Mesendoderm (in vitro differentiated cells): ENCODE measurements around the gene CAPN11.
"Not testable (repeated sequence)": the region's sequence is repeated elsewhere in the genome, so short reads cannot be mapped to it uniquely, and the experiment has no call there.

Experiments
- DNase-seq: peaks from one replicate; pipeline ENCODE4 v3.0.0; 2013
- H2AK5ac ChIP-seq: 2 replicates; pipeline ENCODE4 v1.6.1; 2013; ENCODE audit warnings: low read length, inconsistent platforms
- H2BK120ac ChIP-seq: 2 replicates; pipeline ENCODE4 v1.6.1; 2013; ENCODE audit warnings: low read depth, mild to moderate bottlenecking, low read length, moderate library complexity, mixed read lengths
- H2BK15ac ChIP-seq: replicated peaks from 2 replicates; pipeline ENCODE4 v1.6.1; 2013; ENCODE audit warnings: low read depth, mild to moderate bottlenecking, moderate library complexity
- H2BK5ac ChIP-seq: 2 replicates; pipeline ENCODE4 v1.6.1; 2013; ENCODE audit warnings: low read length, inconsistent platforms
- H3K18ac ChIP-seq: 2 replicates; pipeline ENCODE4 v1.6.1; 2013; ENCODE audit warnings: mild to moderate bottlenecking, low read length, mixed read lengths
- H3K23ac ChIP-seq: one replicate; pipeline ENCODE4 v1.6.1; 2013; ENCODE audit warnings: low read length
- H3K27ac ChIP-seq: 2 replicates; pipeline ENCODE4 v1.5.1; 2013; ENCODE audit warnings: low read depth, mild to moderate bottlenecking, inconsistent platforms, low read length, moderate library complexity
- H3K27me3 ChIP-seq: 2 replicates; pipeline ENCODE4 v1.6.1; 2013; ENCODE audit warnings: low read length, control low read depth, mild to moderate bottlenecking, inconsistent platforms; ENCODE audit not compliant: insufficient read depth, poor library complexity
- H3K36me3 ChIP-seq: 2 replicates; pipeline ENCODE4 v1.6.1; 2013; ENCODE audit warnings: low read length, inconsistent platforms; ENCODE audit not compliant: control insufficient read depth, insufficient read depth
- H3K4ac ChIP-seq: one replicate; pipeline ENCODE4 v1.6.1; 2013; ENCODE audit warnings: low read depth, mild to moderate bottlenecking, low read length, moderate library complexity
- H3K4me1 ChIP-seq: 2 replicates; pipeline ENCODE4 v1.6.1; 2013; ENCODE audit warnings: low read depth, low read length, inconsistent platforms; ENCODE audit not compliant: control insufficient read depth
- H3K4me2 ChIP-seq: 2 replicates; pipeline ENCODE4 v1.6.1; 2013; ENCODE audit warnings: low read length
- H3K4me3 ChIP-seq: 2 replicates; pipeline ENCODE4 v1.5.1; 2013; ENCODE audit warnings: mild to moderate bottlenecking, low read length
- H3K56ac ChIP-seq: one replicate; pipeline ENCODE4 v1.6.1; 2013; ENCODE audit warnings: low read length
- H3K79me1 ChIP-seq: 2 replicates; pipeline ENCODE4 v1.6.1; 2013; ENCODE audit warnings: low read length, inconsistent platforms
- H3K79me2 ChIP-seq: 2 replicates; pipeline ENCODE4 v1.6.1; 2013; ENCODE audit warnings: mild to moderate bottlenecking, low read length; ENCODE audit not compliant: control insufficient read depth, insufficient read depth
- H3K9ac ChIP-seq: 2 replicates; pipeline ENCODE4 v1.6.1; 2013; ENCODE audit warnings: low read length, inconsistent platforms
- H4K5ac ChIP-seq: one replicate; pipeline ENCODE4 v1.6.1; 2013; ENCODE audit warnings: low read length
- H4K8ac ChIP-seq: one replicate; pipeline ENCODE4 v1.6.1; 2013; ENCODE audit warnings: low read depth, mild to moderate bottlenecking, control low read depth, low read length, moderate library complexity
- WGBS: extraction: QIAGEN DNeasy Blood & Tissue Kit; methylation state at CpG from one replicate; pipeline ENCODE4 v1.1.7; 2013; ENCODE audit warnings: low lambda C conversion rate, missing lambda C conversion rate; ENCODE audit not compliant: insufficient coverage; ENCODE audit errors: extremely low coverage; 5-methylcytosine and 5-hydroxymethylcytosine counted together

CAPN11 gene

DNA sequence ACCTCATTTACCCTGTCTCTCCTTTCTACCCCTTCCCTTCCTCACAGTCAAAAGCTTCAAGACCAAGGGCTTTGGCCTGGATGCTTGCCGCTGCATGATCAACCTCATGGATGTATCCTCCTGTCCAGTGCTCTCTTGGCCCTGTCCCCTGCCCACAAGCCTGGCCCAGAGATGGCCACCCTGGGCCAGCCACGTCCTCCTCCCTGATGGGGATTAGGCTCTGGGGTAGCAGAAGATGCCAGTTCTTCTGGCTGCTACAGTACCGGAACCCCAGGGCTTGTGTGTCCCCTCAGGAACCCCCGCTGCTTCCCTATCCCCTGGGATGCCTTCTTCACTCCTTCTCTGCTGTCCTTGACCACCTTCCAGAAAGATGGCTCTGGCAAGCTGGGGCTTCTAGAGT is 22.3 kb downstream of the CAPN11 start:
- Histone ChIP-seq H3K4ac (no peak overlapping the region), H3K4me3 (no peak overlapping the region), H2BK5ac (no peak overlapping the region), H3K4me1 (peaks cover under 1% of the 10 kb centered on the region), H4K8ac (no peak overlapping the region), H2AK5ac (no peak overlapping the region), H2BK15ac (no peak overlapping the region), H3K4me2 (no peak overlapping the region), H3K27ac (no peak overlapping the region), H4K5ac (no peak overlapping the region), H3K23ac (no peak overlapping the region), H2BK120ac (no peak overlapping the region), H3K18ac (no peak overlapping the region), H3K27me3 (no peaks in the 10 kb centered on the region), H3K9ac (no peak overlapping the region), H3K79me1 (no peaks in the 10 kb centered on the region), H3K79me2 (no peaks in the 10 kb centered on the region), H3K56ac (no peak overlapping the region), H3K36me3 (no peaks in the 10 kb centered on the region)
- WGBS, result no CpG with 5 or more reads among the region's 4 CpGs
- DNase-seq, result no peak

DNA sequence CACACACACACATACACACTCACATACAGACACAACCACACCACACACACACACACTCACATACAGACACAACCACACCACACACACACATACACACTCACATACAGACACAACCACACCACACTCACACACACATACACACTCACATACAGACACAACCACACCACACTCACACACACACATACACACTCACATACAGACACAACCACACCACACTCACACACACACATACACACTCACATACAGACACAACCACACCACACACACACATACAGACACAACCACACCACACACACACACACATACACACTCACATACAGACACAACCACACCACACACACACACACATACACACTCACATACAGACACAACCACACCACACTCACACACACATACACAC is 23.2 kb downstream of the CAPN11 start:
- not testable (repeated sequence) for H3K18ac ChIP-seq, H3K27ac ChIP-seq, H3K9ac ChIP-seq, H3K4me2 ChIP-seq, H3K23ac ChIP-seq, H2BK5ac ChIP-seq, H4K8ac ChIP-seq, H3K27me3 ChIP-seq, H3K36me3 ChIP-seq, H3K79me1 ChIP-seq, H3K4me1 ChIP-seq, H2BK15ac ChIP-seq, H2BK120ac ChIP-seq, H4K5ac ChIP-seq, H3K56ac ChIP-seq, H2AK5ac ChIP-seq, H3K4ac ChIP-seq, H3K4me3 ChIP-seq, H3K79me2 ChIP-seq, DNase-seq

DNA sequence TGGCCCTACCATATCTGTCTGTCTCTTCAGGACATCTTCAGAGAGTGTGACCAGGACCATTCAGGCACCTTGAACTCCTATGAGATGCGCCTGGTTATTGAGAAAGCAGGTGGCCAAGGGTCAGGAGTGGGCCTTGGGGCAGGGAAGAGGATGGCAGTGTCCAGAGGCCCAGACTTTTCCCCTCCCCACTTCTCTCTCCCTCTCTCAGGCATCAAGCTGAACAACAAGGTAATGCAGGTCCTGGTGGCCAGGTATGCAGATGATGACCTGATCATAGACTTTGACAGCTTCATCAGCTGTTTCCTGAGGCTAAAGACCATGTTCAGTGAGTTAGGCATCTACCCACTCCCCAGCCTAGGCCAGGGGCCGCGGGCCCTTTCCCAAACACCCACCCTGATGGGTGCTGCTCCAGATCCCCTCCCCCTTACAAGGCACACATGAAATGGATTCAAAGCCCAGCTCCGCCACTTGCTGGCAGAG is 24.3 kb downstream of the CAPN11 start:
- H3K4me2 ChIP-seq, result no peak overlapping the region
- no peaks in the 10 kb centered on the region for H3K36me3 ChIP-seq
- no peak overlapping the region for H2BK120ac ChIP-seq
- H3K18ac ChIP-seq, result no peak overlapping the region
- DNase-seq, result no peak
- no peak overlapping the region for H2BK15ac ChIP-seq
- H3K79me2 ChIP-seq, result no peaks in the 10 kb centered on the region
- no peak overlapping the region for H3K23ac ChIP-seq
- no peak overlapping the region for H3K9ac ChIP-seq
- no peak overlapping the region for H3K27ac ChIP-seq
- peaks cover 2% of the 10 kb centered on the region for H3K4me1 ChIP-seq
- H3K79me1 ChIP-seq, result no peaks in the 10 kb centered on the region
- no peak overlapping the region for H4K5ac ChIP-seq
- no peak overlapping the region for H2AK5ac ChIP-seq
- no peak overlapping the region for H3K4me3 ChIP-seq
- WGBS, result no CpG with 5 or more reads among the region's 4 CpGs
- no peak overlapping the region for H2BK5ac ChIP-seq
- H3K4ac ChIP-seq, result no peak overlapping the region
- H3K27me3 ChIP-seq, result no peaks in the 10 kb centered on the region
- H4K8ac ChIP-seq, result no peak overlapping the region
- no peak overlapping the region for H3K56ac ChIP-seq

DNA sequence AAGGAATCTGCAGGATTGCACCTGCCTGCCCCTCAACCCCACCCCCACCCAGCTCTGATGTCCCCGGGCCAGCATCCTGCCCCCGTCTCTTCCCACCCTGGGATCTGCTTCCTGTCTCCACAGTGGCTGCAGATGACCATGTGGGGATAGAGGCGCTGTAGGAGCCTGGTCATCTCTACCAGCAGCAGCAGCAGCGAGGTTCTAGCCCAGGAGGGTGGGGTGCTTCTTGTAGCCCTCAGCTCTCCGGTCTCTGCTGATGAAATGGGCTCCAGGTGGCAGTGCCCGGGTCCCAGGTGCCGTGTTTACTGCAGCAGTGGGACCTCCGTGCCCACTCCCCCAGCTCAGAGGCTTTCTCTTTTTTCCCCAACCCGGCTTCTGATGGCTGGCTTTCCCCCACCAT is 25.2 kb downstream of the CAPN11 start:
- H3K9ac ChIP-seq, result no peak overlapping the region
- H3K27me3 ChIP-seq, result no peaks in the 10 kb centered on the region
- H3K4me3 ChIP-seq, result no peak overlapping the region
- H2BK15ac ChIP-seq, result no peak overlapping the region
- H3K4me2 ChIP-seq, result no peak overlapping the region
- H3K36me3 ChIP-seq, result no peaks in the 10 kb centered on the region
- H2BK120ac ChIP-seq, result no peak overlapping the region
- no peak overlapping the region for H3K27ac ChIP-seq
- no peak overlapping the region for H4K8ac ChIP-seq
- no peak overlapping the region for H4K5ac ChIP-seq
- no peaks in the 10 kb centered on the region for H3K79me1 ChIP-seq
- peaks cover 2% of the 10 kb centered on the region for H3K4me1 ChIP-seq
- no peak overlapping the region for H3K4ac ChIP-seq
- no peak overlapping the region for H2BK5ac ChIP-seq
- no peak for DNase-seq
- no peak overlapping the region for H2AK5ac ChIP-seq
- no peak overlapping the region for H3K23ac ChIP-seq
- no peak overlapping the region for H3K18ac ChIP-seq
- no peaks in the 10 kb centered on the region for H3K79me2 ChIP-seq
- no peak overlapping the region for H3K56ac ChIP-seq
- no CpG with 5 or more reads among the region's 9 CpGs for WGBS

DNA sequence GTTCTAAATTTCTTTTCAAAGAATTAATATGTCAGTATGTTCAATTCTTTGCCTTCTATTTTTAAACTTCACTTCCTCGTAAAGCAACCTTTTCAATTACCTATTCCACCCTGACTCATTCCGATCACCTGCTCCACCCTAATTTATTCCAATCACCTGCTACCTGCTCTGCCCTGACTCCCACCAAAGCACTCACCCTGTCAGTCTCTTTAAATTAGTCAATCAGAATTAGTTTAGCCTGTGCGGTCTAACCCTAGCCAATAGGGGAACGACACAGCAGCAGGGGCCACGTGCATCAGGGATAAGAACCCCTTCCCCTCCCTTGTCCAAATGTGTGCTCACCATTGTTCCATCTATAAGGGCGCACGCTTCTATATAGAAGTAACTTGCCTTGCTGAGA is 26.7 kb downstream of the CAPN11 start:
- not testable (repeated sequence) for H3K4me3 ChIP-seq, H2AK5ac ChIP-seq, H2BK120ac ChIP-seq, H3K18ac ChIP-seq, H3K9ac ChIP-seq, H4K8ac ChIP-seq, H4K5ac ChIP-seq, H3K4ac ChIP-seq, H3K36me3 ChIP-seq, H2BK5ac ChIP-seq, H3K79me2 ChIP-seq, H3K23ac ChIP-seq, H3K79me1 ChIP-seq, H3K27me3 ChIP-seq, H3K56ac ChIP-seq, H2BK15ac ChIP-seq, DNase-seq, H3K4me2 ChIP-seq, H3K27ac ChIP-seq, H3K4me1 ChIP-seq
- WGBS, result no CpG with 5 or more reads among the region's 7 CpGs

DNA sequence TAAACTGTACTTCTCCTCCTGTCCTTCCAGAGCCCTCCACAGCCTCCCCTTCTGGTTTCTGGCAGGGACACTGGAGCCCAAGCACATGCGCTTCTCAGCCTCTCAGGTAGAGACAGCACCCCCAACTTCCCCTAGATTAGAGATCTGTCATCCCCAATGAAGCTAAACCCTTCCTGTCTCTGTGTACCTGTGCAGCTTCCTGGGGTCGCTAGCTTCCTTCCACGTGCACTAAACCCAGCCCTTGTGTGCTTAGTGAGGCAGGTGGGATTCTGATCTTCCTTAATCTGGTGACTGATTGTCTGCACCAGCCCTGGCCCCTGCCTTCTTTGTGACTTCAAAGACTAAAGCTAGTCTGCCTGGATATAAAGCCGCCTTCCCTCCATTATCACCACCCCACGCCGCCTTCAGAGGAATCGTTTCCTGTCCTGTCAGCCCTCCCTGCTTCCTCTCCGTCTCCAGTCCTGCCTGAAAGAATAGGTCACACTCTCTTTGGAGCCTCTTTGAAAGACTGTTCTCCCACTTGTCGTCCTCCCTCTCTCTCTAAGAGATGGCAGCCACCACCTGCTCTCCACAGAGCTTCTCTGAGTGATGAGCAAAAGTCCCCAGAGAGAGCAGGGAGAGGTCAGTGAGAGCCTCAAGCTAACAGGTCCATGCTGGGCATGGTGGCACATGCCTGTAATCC is 27.5 kb downstream of the CAPN11 start:
- no peak overlapping the region for H3K4ac ChIP-seq
- H4K5ac ChIP-seq, result no peak overlapping the region
- no peaks in the 10 kb centered on the region for H3K27me3 ChIP-seq
- H4K8ac ChIP-seq, result no peak overlapping the region
- no peak overlapping the region for H3K9ac ChIP-seq
- H3K4me3 ChIP-seq, result no peak overlapping the region
- no peak overlapping the region for H2BK15ac ChIP-seq
- no peaks in the 10 kb centered on the region for H3K79me2 ChIP-seq
- no peak overlapping the region for H3K23ac ChIP-seq
- H2BK5ac ChIP-seq, result no peak overlapping the region
- H3K56ac ChIP-seq, result peak overlapping the region; percentile 65
- H3K4me1 ChIP-seq, result peaks cover 2% of the 10 kb centered on the region
- H3K4me2 ChIP-seq, result no peak overlapping the region
- H3K18ac ChIP-seq, result no peak overlapping the region
- no CpG with 5 or more reads among the region's 9 CpGs for WGBS
- no peaks in the 10 kb centered on the region for H3K79me1 ChIP-seq
- no peaks in the 10 kb centered on the region for H3K36me3 ChIP-seq
- no peak overlapping the region for H2AK5ac ChIP-seq
- H2BK120ac ChIP-seq, result no peak overlapping the region
- DNase-seq, result peak; percentile 66
- H3K27ac ChIP-seq, result no peak overlapping the region
